Measurements from ENCODE around the gene MLEC. TPM values are rescaled to one million over a fixed set of nuclear protein-coding genes. Genes with fewer than 3 reads are reported as not detected.

The MLEC gene
- total RNA-seq, 1 donor from 2014 or later: 144 TPM

DNA sequence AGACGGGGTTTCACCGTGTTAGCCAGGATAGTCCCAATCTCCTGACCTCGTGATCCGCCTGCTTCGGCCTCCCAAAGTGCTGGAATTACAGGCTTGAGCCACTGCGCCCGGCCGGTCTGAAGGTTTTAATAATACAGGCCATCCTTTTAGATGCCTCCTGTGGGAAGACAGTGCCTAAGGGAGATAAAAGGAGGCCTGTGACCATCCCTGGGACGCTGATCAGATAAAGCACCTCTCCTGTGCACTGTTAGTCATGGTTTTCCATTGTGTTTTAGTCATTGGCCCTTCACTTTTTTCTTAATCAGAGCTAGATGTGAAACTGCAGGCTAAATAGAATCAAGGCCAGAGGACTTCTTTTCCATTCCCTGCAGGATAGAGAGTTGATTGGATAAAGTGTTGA, 31.1 kb downstream of the MLEC start:
- Mint-ChIP-seq H3K36me3 (ENCODE audit: low read depth) (peaks cover 41% of the 10 kb centered on the region), H3K4me3 (ENCODE audit: unreplicated experiment) (no peak overlapping the region), H3K27ac (ENCODE audit: unreplicated experiment) (no peak overlapping the region), H3K4me1 (ENCODE audit: low read depth) (peaks cover 17% of the 10 kb centered on the region), H3K9me3 (ENCODE audit: low read depth) (no peaks in the 10 kb centered on the region), H3K27me3 (ENCODE audit: low read depth) (no peaks in the 10 kb centered on the region)
- TF ChIP-seq, protein P1, sequence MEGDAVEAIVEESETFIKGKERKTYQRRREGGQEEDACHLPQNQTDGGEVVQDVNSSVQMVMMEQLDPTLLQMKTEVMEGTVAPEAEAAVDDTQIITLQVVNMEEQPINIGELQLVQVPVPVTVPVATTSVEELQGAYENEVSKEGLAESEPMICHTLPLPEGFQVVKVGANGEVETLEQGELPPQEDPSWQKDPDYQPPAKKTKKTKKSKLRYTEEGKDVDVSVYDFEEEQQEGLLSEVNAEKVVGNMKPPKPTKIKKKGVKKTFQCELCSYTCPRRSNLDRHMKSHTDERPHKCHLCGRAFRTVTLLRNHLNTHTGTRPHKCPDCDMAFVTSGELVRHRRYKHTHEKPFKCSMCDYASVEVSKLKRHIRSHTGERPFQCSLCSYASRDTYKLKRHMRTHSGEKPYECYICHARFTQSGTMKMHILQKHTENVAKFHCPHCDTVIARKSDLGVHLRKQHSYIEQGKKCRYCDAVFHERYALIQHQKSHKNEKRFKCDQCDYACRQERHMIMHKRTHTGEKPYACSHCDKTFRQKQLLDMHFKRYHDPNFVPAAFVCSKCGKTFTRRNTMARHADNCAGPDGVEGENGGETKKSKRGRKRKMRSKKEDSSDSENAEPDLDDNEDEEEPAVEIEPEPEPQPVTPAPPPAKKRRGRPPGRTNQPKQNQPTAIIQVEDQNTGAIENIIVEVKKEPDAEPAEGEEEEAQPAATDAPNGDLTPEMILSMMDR (IDR thresholded peaks at IDR 0.05): no peak
- no peak for DNase-seq (ENCODE audit: low spot score)

DNA sequence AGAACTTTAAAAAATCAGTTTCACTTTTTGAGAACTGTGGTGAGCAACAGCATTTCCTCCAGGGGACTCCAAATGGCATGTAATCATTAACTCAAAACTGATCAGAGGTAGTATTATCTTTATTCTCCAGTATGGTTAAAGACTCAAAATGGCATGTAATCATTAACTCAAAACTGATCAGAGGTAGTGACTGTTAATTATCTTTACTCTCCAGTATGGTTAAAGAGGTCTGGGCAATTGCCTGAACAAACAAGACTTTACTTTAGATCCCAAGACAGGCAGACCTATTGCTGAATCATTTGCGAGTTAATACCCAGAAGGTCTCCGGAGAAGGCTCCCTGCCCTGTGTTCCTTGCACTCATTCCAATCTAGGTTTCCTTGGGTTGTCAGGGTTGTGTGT, 32.1 kb downstream of the MLEC start:
- no peaks in the 10 kb centered on the region for H3K9me3 Mint-ChIP-seq (ENCODE audit: low read depth)
- H3K4me3 Mint-ChIP-seq (ENCODE audit: unreplicated experiment): no peak overlapping the region
- TF ChIP-seq, protein P1 (IDR thresholded peaks at IDR 0.05): no peak

DNA sequence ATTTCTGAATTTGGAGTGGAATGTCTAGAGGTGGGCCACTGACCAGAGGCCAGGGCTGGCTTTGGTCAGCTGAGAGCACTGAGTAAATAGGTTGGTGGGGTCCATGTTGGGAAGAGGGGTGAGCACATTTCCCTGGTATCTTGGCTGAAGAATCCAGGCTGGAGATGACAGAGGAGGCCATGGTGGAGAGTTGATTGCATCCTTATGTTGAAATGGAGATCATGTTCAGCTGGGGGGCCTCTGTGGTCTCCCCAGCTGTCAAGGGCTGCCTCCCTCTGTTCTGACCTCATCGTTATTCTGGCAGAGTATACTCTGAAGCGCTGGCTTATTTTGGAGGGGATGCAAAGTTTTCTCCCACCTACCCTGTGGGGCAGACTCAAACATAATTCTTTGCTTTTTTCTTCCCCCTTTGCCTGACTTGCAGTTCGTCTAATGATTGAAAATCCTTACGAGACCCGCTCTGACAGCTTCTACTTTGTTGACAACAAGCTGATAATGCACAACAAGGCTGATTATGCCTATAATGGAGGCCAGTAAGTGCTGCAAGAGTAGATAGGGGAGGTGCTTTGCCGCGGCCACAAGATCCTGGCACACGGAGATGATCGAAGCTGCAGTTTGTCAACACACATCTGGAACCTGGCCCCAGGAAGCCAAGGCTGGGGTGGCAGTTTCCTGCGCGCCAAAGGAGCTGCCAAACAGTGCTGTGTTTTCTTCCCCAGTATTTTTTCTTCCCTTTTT, 32.7 kb downstream of the MLEC start:
- DNase-seq (ENCODE audit: low spot score): no peak
- peak overlapping the region; percentile 38 for H3K27ac Mint-ChIP-seq (ENCODE audit: unreplicated experiment)

More for the DNA sequence above, 32.1 kb downstream of the MLEC start:
- Mint-ChIP-seq H3K27me3 (ENCODE audit: low read depth) (no peaks in the 10 kb centered on the region), H3K36me3 (ENCODE audit: low read depth) (peaks cover 44% of the 10 kb centered on the region), H3K27ac (ENCODE audit: unreplicated experiment) (no peak overlapping the region), H3K4me1 (ENCODE audit: low read depth) (peaks cover 13% of the 10 kb centered on the region)
- no peak for DNase-seq (ENCODE audit: low spot score)

DNA sequence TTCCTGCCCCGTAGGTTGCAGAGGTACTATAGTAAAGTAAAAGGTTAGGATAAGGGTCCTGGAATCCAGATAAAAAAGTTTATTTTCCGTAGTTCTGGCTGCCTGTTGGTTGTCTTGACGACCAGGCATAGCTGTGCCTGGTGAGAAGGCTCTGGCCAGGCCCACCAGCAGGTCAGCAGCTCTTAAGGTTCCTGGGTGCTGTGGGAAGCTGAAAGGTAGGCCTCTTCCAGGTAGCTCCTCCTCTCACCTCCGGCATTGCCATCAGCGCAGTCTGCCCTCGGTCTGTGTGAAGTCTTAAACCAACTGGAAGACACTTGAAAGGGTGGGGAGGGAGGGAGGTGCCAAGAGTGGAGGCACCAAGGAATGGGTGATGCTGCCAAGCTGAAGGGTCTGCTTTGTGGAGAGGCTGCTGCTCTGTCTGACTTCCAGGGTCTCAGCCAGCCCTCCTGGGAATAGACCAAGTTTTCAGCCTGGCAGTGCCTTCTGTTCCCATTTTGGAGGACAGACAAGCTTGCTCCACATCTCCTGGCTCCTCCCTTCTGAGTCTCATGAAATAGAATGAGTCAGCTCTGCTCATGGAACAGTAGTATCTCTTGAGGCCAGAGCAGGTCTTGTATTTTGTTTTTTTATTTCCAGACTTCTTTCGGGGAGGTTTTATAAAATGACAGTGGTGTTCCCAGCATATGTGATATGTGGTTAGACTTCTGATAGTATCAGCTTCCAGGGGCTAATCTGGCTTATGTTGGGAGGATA, 33.5 kb downstream of the MLEC start:
- TF ChIP-seq, protein P1 (IDR thresholded peaks at IDR 0.05): no peak
- no peaks in the 10 kb centered on the region for H3K27me3 Mint-ChIP-seq (ENCODE audit: low read depth)
- H3K4me1 Mint-ChIP-seq (ENCODE audit: low read depth): peaks cover 22% of the 10 kb centered on the region
- peaks cover 42% of the 10 kb centered on the region for H3K36me3 Mint-ChIP-seq (ENCODE audit: low read depth)
- H3K9me3 Mint-ChIP-seq (ENCODE audit: low read depth): no peaks in the 10 kb centered on the region
- H3K4me3 Mint-ChIP-seq (ENCODE audit: unreplicated experiment): no peak overlapping the region
- no peak for DNase-seq (ENCODE audit: low spot score)
- peak overlapping the region; percentile 37 for H3K27ac Mint-ChIP-seq (ENCODE audit: unreplicated experiment)

More for the DNA sequence above, 32.7 kb downstream of the MLEC start:
- H3K4me1 Mint-ChIP-seq (ENCODE audit: low read depth): peaks cover 15% of the 10 kb centered on the region
- no peak overlapping the region for H3K4me3 Mint-ChIP-seq (ENCODE audit: unreplicated experiment)
- H3K36me3 Mint-ChIP-seq (ENCODE audit: low read depth): peaks cover 44% of the 10 kb centered on the region
- no peaks in the 10 kb centered on the region for H3K9me3 Mint-ChIP-seq (ENCODE audit: low read depth)
- H3K27me3 Mint-ChIP-seq (ENCODE audit: low read depth): no peaks in the 10 kb centered on the region
- TF ChIP-seq, protein P1 (IDR thresholded peaks at IDR 0.05): no peak

DNA sequence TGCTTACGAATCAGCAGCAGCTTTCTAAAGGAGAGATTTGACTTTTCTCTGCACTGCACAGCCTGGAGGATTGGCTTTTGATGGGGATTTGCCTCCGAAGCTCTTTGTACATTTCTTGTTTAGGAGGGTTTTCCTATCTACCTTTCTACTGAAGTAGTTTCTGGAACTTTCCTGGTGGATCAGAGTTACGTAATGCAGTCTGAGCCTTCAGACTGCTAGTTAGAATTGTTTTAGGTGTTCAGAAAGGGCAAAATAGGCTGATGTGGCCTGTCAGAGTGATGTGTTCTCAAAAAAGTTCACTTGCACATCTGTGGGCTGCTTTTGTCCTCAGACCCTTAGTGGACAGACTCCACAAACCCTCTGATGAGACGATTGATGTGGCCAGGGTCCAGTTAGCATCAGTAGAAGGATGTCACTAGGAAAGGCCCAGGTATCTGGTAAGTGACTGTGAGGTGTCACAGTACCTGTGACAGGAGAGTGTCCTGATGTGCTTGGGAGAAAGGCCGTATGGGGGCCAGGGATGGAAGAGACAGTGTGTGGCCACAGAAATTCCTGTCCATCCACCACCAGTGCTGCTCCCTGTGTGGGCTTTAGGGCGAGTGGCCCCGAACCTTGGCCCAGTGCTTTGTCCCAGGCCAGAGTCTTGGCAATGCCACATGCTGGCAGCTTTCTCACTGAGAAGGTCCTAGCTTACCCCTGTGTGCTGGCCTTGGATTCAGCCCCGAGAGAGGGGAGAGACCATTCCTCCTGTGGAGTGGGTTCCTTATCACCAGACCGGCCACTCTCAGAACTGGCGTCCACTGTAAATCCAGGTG, 34.2 kb downstream of the MLEC start:
- Mint-ChIP-seq H3K4me1 (ENCODE audit: low read depth) (peaks cover 25% of the 10 kb centered on the region), H3K27ac (ENCODE audit: unreplicated experiment) (peak overlapping the region; percentile 37), H3K4me3 (ENCODE audit: unreplicated experiment) (no peak overlapping the region), H3K36me3 (ENCODE audit: low read depth) (peaks cover 42% of the 10 kb centered on the region), H3K9me3 (ENCODE audit: low read depth) (no peaks in the 10 kb centered on the region), H3K27me3 (ENCODE audit: low read depth) (no peaks in the 10 kb centered on the region)
- no peak for DNase-seq (ENCODE audit: low spot score)
- TF ChIP-seq, protein P1 (IDR thresholded peaks at IDR 0.05): no peak

All from chondrocyte (in vitro differentiated cells).